DOHH2 (cell line): ENCODE results near the gene PCCA.

ENCODE experiments used
- EZH2phosphoT487 ChIP-seq: fragments of 200-600 bp; sonication (generic); IDR thresholded peaks from 2 replicates; pipeline ENCODE4 v1.6.1; 2017; ENCODE audit warnings: borderline replicate concordance, mild to moderate bottlenecking, antibody characterized with exemption, low read length, moderate library complexity, mixed read lengths
- TF ChIP-seq, protein P1 (sequence below): fragments of 200-600 bp; sonication (generic); IDR thresholded peaks from one replicate; pipeline ENCODE4 v1.5.1; 2014; ENCODE audit warnings: antibody characterized with exemption, mild to moderate bottlenecking, low read depth, low read length; ENCODE audit not compliant: poor library complexity, severe bottlenecking

DNA sequence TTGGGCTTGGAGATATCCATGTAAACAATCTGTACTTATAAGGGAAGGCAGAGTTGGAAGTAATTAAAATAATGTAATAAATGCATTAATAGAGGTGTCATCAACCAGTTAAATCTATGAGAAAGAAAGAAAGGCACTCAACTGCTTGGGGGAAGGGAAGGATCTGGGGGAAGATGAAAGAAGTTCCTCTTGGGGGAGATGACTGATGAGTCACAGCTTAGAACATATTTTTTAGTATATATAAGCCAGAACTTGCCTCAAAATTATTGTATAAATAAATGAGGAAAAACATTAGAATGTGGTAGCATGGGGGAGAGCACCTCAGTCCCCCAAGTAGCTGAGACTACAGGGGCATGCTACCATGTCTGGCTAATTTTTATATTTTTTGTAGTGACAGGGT lies 293.9 kb downstream of the PCCA start:
- TF ChIP-seq, protein P1, sequence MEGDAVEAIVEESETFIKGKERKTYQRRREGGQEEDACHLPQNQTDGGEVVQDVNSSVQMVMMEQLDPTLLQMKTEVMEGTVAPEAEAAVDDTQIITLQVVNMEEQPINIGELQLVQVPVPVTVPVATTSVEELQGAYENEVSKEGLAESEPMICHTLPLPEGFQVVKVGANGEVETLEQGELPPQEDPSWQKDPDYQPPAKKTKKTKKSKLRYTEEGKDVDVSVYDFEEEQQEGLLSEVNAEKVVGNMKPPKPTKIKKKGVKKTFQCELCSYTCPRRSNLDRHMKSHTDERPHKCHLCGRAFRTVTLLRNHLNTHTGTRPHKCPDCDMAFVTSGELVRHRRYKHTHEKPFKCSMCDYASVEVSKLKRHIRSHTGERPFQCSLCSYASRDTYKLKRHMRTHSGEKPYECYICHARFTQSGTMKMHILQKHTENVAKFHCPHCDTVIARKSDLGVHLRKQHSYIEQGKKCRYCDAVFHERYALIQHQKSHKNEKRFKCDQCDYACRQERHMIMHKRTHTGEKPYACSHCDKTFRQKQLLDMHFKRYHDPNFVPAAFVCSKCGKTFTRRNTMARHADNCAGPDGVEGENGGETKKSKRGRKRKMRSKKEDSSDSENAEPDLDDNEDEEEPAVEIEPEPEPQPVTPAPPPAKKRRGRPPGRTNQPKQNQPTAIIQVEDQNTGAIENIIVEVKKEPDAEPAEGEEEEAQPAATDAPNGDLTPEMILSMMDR, result no peak
- no peak for TF ChIP-seq EZH2phosphoT487
